Measurements from ENCODE around the gene RASSF6.

DNA sequence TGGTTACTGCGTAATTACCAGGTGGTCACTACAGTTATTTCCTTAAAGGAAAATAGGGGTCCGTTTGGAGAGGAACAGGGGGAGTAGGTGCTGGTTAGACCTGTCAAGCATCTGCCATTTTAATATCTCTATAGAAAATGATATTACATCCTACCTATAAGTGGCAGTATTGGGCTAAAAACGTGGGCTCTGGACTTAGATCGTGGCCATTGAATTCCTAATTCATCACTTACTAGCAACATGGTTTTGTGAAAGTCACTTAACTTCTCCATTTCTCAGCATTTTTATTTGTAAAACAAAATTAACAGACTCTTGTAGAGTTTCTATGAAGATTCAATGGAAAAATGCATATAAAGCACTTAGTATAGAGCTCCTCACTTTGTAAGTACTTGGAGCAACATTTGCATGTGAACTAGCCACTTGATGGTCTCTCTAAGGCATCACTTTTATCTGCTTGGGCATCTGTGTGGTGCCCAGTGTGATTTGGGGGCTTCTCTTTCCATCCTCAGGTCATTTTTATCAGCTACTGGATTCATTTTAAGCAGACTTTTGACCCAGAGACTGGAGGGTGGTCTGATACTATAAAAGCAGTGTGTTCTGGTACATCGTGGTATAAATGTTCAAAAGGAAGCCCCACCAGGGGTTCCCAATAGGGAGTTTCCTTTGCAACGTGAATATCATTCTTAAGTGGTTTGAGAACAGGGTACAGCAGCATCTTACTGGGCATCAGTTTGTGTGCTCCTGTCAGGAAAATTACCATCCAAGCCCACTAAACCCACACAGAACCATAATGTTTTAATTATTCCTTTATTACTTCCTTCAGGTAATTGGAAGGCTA lies 42.7 kb upstream of the RASSF6 start:
- TF ChIP-seq CTCF (IDR thresholded peaks at IDR 0.05; ENCODE audit: low read depth, low read length) (peak; percentile 20), POLR2A (IDR thresholded peaks at IDR 0.05; ENCODE audit: extremely low read depth, insufficient read length) (no peak)
- TF ChIP-seq, protein P1, sequence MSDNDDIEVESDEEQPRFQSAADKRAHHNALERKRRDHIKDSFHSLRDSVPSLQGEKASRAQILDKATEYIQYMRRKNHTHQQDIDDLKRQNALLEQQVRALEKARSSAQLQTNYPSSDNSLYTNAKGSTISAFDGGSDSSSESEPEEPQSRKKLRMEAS (IDR thresholded peaks at IDR 0.05; ENCODE audit: low read depth, low read length) = no peak
